GM12878 (cell line): ENCODE data around the gene FAM90A1.
"Not testable (repeated sequence)": the region's sequence is repeated elsewhere in the genome, so short reads cannot be mapped to it uniquely, and the experiment has no call there.

Experiments
- CEBPZ ChIP-seq: fragments of 150-350 bp; IDR thresholded peaks from 2 replicates; pipeline ENCODE4 v1.6.1; 2016; ENCODE audit warnings: low read depth, low read length
- CHD2 ChIP-seq: IDR thresholded peaks from 2 replicates; pipeline ENCODE4 v1.6.1; 2011; ENCODE audit warnings: low read depth, low read length, improper control_type of control experiment, borderline replicate concordance
- CTCF ChIP-seq, 3 experiments: IDR thresholded peaks in 2 of 3; conservative IDR thresholded peaks in 1 of 3; 2 replicates each; pipeline ENCODE4 v1.5.1; 2011; ENCODE audit warnings: low read depth in 3 of 3, low read length in 3 of 3, mild to moderate bottlenecking in 3 of 3, control low read depth in 2 of 3, moderate library complexity in 2 of 3, inconsistent platforms in 1 of 3, mixed read lengths in 1 of 3; ENCODE audit not compliant: control insufficient read depth in 2 of 3, insufficient read depth in 1 of 3; ENCODE audit errors: extremely low read depth in 1 of 3
- EGR1 ChIP-seq, 2 experiments: IDR thresholded peaks; 1 replicate in 1 of 2; 2 replicates in 1 of 2; pipeline ENCODE4 v1.6.1; 2011 to 2012; ENCODE audit warnings: low read depth in 2 of 2, low read length in 2 of 2, borderline replicate concordance in 1 of 2, mild to moderate bottlenecking in 1 of 2, moderate library complexity in 1 of 2
- EP300 ChIP-seq, 2 experiments: fragments of 150-350 bp in 1 of 2; IDR thresholded peaks; 2 replicates each; pipeline ENCODE4 v1.6.1; 2011 to 2012; ENCODE audit warnings: low read depth in 2 of 2, low read length in 2 of 2, borderline replicate concordance in 1 of 2, improper control_type of control experiment in 1 of 2, inconsistent platforms in 1 of 2; ENCODE audit not compliant: control insufficient read depth in 1 of 2
- MEF2A ChIP-seq: IDR thresholded peaks from 2 replicates; pipeline ENCODE4 v1.6.1; 2011; ENCODE audit warnings: low read depth, mild to moderate bottlenecking, low read length, moderate library complexity; ENCODE audit not compliant: insufficient read depth
- NFIC ChIP-seq: IDR thresholded peaks from 2 replicates; pipeline ENCODE4 v1.6.1; 2012; ENCODE audit warnings: low read depth, mild to moderate bottlenecking, inconsistent platforms, low read length, moderate library complexity
- POLR2A ChIP-seq: IDR thresholded peaks from 2 replicates; pipeline ENCODE4 v1.6.1; 2011; ENCODE audit warnings: low read depth, mild to moderate bottlenecking, low read length
- SRF ChIP-seq, 2 experiments: IDR thresholded peaks; 2 replicates each; pipeline ENCODE4 v1.6.1; 2011; ENCODE audit warnings: low read depth in 2 of 2, low read length in 2 of 2, mild to moderate bottlenecking in 1 of 2, moderate library complexity in 1 of 2
- TAF1 ChIP-seq: IDR thresholded peaks from 2 replicates; pipeline ENCODE4 v1.6.1; 2011; ENCODE audit warnings: mild to moderate bottlenecking, low read depth, low read length, borderline replicate concordance
- YY1 ChIP-seq: IDR thresholded peaks from 2 replicates; pipeline ENCODE4 v1.6.1; 2011; ENCODE audit warnings: low read depth, mild to moderate bottlenecking, low read length
- ZNF274 ChIP-seq: IDR thresholded peaks from one replicate; pipeline ENCODE4 v1.8.0; 2011; ENCODE audit not compliant: insufficient read length, insufficient read depth

GRCh38 chr12:8241917-8242621 lies 14.7 kb upstream of the FAM90A1 start:
- not testable (repeated sequence) for TF ChIP-seq CTCF (IDR thresholded peaks at IDR 0.05 in 2 of 3, conservative IDR thresholded peaks at IDR 0.05 in 1 of 3; ENCODE audit: control insufficient read depth in 2 of 3, extremely low read depth in 1 of 3, insufficient read depth in 1 of 3, low read depth in 3 of 3, low read length in 3 of 3); NFIC; MEF2A; CHD2; SRF (IDR thresholded peaks at IDR 0.05; ENCODE audit: low read depth in 2 of 2, low read length in 2 of 2); YY1; ZNF274; POLR2A; EGR1 (IDR thresholded peaks at IDR 0.05; ENCODE audit: borderline replicate concordance in 1 of 2, low read depth in 2 of 2, low read length in 2 of 2); CEBPZ; TAF1; EP300 (IDR thresholded peaks at IDR 0.05; ENCODE audit: borderline replicate concordance in 1 of 2, control insufficient read depth in 1 of 2, low read depth in 2 of 2, low read length in 2 of 2)
